H1 (cell line): ENCODE results near the gene RXFP1. TPM values are rescaled to one million over a fixed set of nuclear protein-coding genes. Genes with fewer than 3 reads are reported as not detected.

Source experiments
- CTCF ChIA-PET: fragments of 300-600 bp; sonication (Branson Sonifier 250); formaldehyde crosslinking; loops from one replicate; lab custom pipeline; 2021; ENCODE audit not compliant: partially characterized antibody; lab: Charles Lee
- POLR2A ChIA-PET: fragments of 300-600 bp; sonication (Branson Sonifier 250); formaldehyde crosslinking; loops from one replicate; lab custom pipeline; 2021; ENCODE audit warnings: inconsistent platforms; ENCODE audit not compliant: partially characterized antibody; lab: Charles Lee
- DNase-seq, 2 experiments: peaks; one replicate each; pipeline versions ENCODE4 v3.0.0 to v3.0.0-alpha.2; 2010 to 2022; ENCODE audit warnings: low spot score in 2 of 2, low read depth in 1 of 2, mixed read lengths in 1 of 2
- FAIRE-seq: peaks from 2 replicates; lab custom pipeline; 2011; peaks lifted over from hg19 to GRCh38; lab: Jason Lieb, UNC
- H2AFZ ChIP-seq: 2 replicates; pipeline ENCODE4 v1.8.1; 2012; ENCODE audit warnings: low read length, inconsistent platforms
- H2AK5ac ChIP-seq: 2 replicates; pipeline ENCODE4 v1.6.1; 2013; ENCODE audit warnings: low read depth, low read length
- H2BK120ac ChIP-seq: replicated peaks from 2 replicates; pipeline ENCODE3; 2013; ENCODE audit warnings: low read depth, low read length, inconsistent platforms
- H2BK12ac ChIP-seq: 2 replicates; pipeline ENCODE4 v1.6.1; 2013; ENCODE audit warnings: low read depth, low read length
- H2BK15ac ChIP-seq: 2 replicates; pipeline ENCODE4 v1.6.1; 2013; ENCODE audit warnings: low read length
- H2BK20ac ChIP-seq: 2 replicates; pipeline ENCODE4 v1.6.1; 2013; ENCODE audit warnings: low read length
- H2BK5ac ChIP-seq: 2 replicates; pipeline ENCODE4 v1.6.1; 2013; ENCODE audit warnings: low read depth, low read length
- H3K14ac ChIP-seq: 2 replicates; pipeline ENCODE4 v1.6.1; 2013; ENCODE audit warnings: inconsistent platforms; ENCODE audit not compliant: insufficient read length
- H3K18ac ChIP-seq: 2 replicates; pipeline ENCODE4 v1.6.1; 2013; ENCODE audit warnings: low read length; ENCODE audit errors: extremely low read depth
- H3K23ac ChIP-seq: 2 replicates; pipeline ENCODE4 v1.6.1; 2013; ENCODE audit warnings: inconsistent platforms; ENCODE audit not compliant: insufficient read length
- H3K23me2 ChIP-seq: 2 replicates; pipeline ENCODE4 v1.6.1; 2013; ENCODE audit warnings: low read depth, low read length
- H3K27ac ChIP-seq: 2 replicates; pipeline ENCODE4 v1.6.1; 2011; ENCODE audit warnings: low read depth, low read length, inconsistent platforms
- H3K27me3 ChIP-seq, 4 experiments: replicated peaks in 1 of 4; 1 replicate in 1 of 4; 2 replicates in 3 of 4; pipeline versions ENCODE4 v1.6.1 to v1.8.1; 2011 to 2013; ENCODE audit warnings: low read length in 3 of 4, mild to moderate bottlenecking in 3 of 4, inconsistent platforms in 2 of 4, mixed read lengths in 2 of 4, moderate library complexity in 1 of 4; ENCODE audit not compliant: control insufficient read depth in 3 of 4, insufficient read depth in 3 of 4; ENCODE audit errors: extremely low read depth in 1 of 4
- H3K36me3 ChIP-seq, 4 experiments: 2 replicates each; pipeline versions ENCODE4 v1.6.1 to v1.8.1; 2011 to 2013; ENCODE audit warnings: mild to moderate bottlenecking in 4 of 4, low read length in 3 of 4, moderate library complexity in 2 of 4, control low read depth in 1 of 4, inconsistent platforms in 1 of 4; ENCODE audit not compliant: insufficient read depth in 4 of 4, control insufficient read depth in 2 of 4
- H3K4ac ChIP-seq: replicated peaks from 2 replicates; pipeline ENCODE3; 2013; ENCODE audit warnings: low read length, low read depth, mixed read lengths, inconsistent platforms; ENCODE audit not compliant: insufficient read length
- H3K4me1 ChIP-seq, 4 experiments: replicated peaks in 1 of 4; 1 replicate in 1 of 4; 2 replicates in 3 of 4; pipeline versions ENCODE4 v1.6.1 to v1.8.1; 2011 to 2013; ENCODE audit warnings: low read length in 3 of 4, inconsistent platforms in 2 of 4, mixed read lengths in 1 of 4; ENCODE audit not compliant: insufficient read depth in 4 of 4, control insufficient read depth in 3 of 4
- H3K4me2 ChIP-seq, 2 experiments: 2 replicates each; pipeline versions ENCODE4 v1.6.1 to v1.8.1; 2011 to 2013; ENCODE audit warnings: low read depth in 2 of 2, low read length in 2 of 2, control low read depth in 1 of 2, inconsistent platforms in 1 of 2, mild to moderate bottlenecking in 1 of 2; ENCODE audit not compliant: insufficient read depth in 1 of 2
- H3K4me3 ChIP-seq, 4 experiments: fragments of 200-600, 300-600 bp in 1 of 4; sonication (generic), shearing (Covaris generic), sonication (Bioruptor Twin) in 1 of 4; 2 replicates each; pipeline versions ENCODE4 v1.5.1 to v1.8.1; 2011 to 2016; ENCODE audit warnings: low read length in 4 of 4, low read depth in 3 of 4, control low read depth in 2 of 4, inconsistent platforms in 2 of 4, mild to moderate bottlenecking in 2 of 4, mixed read lengths in 1 of 4, moderate library complexity in 1 of 4; ENCODE audit not compliant: insufficient read depth in 2 of 4; ENCODE audit errors: extremely low read depth in 1 of 4
- H3K56ac ChIP-seq: replicated peaks from 2 replicates; pipeline ENCODE3; 2013; ENCODE audit warnings: low read depth, mild to moderate bottlenecking, mixed read lengths, low read length, inconsistent platforms; ENCODE audit not compliant: insufficient read length
- H3K79me1 ChIP-seq: 2 replicates; pipeline ENCODE4 v1.6.1; 2013; ENCODE audit warnings: low read depth, low read length, control low read depth
- H3K79me2 ChIP-seq, 2 experiments: 2 replicates each; pipeline versions ENCODE4 v1.6.1 to v1.8.1; 2012 to 2013; ENCODE audit warnings: low read length in 2 of 2, mild to moderate bottlenecking in 2 of 2, inconsistent platforms in 1 of 2; ENCODE audit not compliant: insufficient read depth in 2 of 2, control insufficient read depth in 1 of 2
- H3K9ac ChIP-seq, 4 experiments: replicated peaks in 1 of 4; 1 replicate in 1 of 4; 2 replicates in 3 of 4; pipeline versions ENCODE4 v1.6.1 to v1.8.1; 2011 to 2013; ENCODE audit warnings: low read depth in 3 of 4, low read length in 3 of 4, control low read depth in 2 of 4, mild to moderate bottlenecking in 2 of 4, moderate library complexity in 2 of 4, inconsistent platforms in 1 of 4; ENCODE audit errors: extremely low read depth in 1 of 4
- H3K9me3 ChIP-seq, 2 experiments: 2 replicates each; pipeline versions ENCODE4 v1.6.1 to v1.8.1; 2012 to 2013; ENCODE audit warnings: mild to moderate bottlenecking in 2 of 2, moderate library complexity in 2 of 2, control low read depth in 1 of 2, inconsistent platforms in 1 of 2, low read depth in 1 of 2, low read length in 1 of 2, mixed read lengths in 1 of 2; ENCODE audit not compliant: insufficient read depth in 2 of 2
- H4K20me1 ChIP-seq, 2 experiments: replicated peaks in 1 of 2; 2 replicates each; pipeline versions ENCODE3 to v1.8.1; 2011 to 2013; ENCODE audit warnings: inconsistent platforms in 2 of 2, low read length in 2 of 2, mild to moderate bottlenecking in 1 of 2; ENCODE audit not compliant: insufficient read depth in 2 of 2, control insufficient read depth in 1 of 2
- H4K5ac ChIP-seq: 2 replicates; pipeline ENCODE4 v1.6.1; 2013; ENCODE audit warnings: low read length, low read depth, mixed read lengths, inconsistent platforms; ENCODE audit not compliant: insufficient read length
- H4K8ac ChIP-seq: 2 replicates; pipeline ENCODE4 v1.8.0; 2013; ENCODE audit warnings: mild to moderate bottlenecking, moderate library complexity, low read length, inconsistent platforms; ENCODE audit not compliant: insufficient read depth; ENCODE audit errors: extremely low read depth
- H4K91ac ChIP-seq: replicated peaks from 2 replicates; pipeline ENCODE3; 2013; ENCODE audit warnings: low read length, mixed read lengths, inconsistent platforms; ENCODE audit not compliant: insufficient read length
- ATF3 ChIP-seq: IDR thresholded peaks from 2 replicates; pipeline ENCODE4 v1.6.1; 2011; ENCODE audit warnings: low read depth, mild to moderate bottlenecking, low read length; ENCODE audit not compliant: insufficient read depth
- JUN ChIP-seq: IDR thresholded peaks from 2 replicates; pipeline ENCODE4 v1.6.1; 2011; ENCODE audit warnings: low read depth, mild to moderate bottlenecking, improper control_type of control experiment, low read length
- KDM4A ChIP-seq: IDR thresholded peaks from one replicate; pipeline ENCODE4 v1.7.1; 2012; ENCODE audit warnings: low read depth, mild to moderate bottlenecking, moderate library complexity, low read length, inconsistent platforms; ENCODE audit not compliant: severe bottlenecking
- KDM5A ChIP-seq: fragments of 200-600 bp; IDR thresholded peaks from 2 replicates; pipeline ENCODE4 v1.7.1; 2012; ENCODE audit warnings: mild to moderate bottlenecking, low read length, inconsistent platforms, mixed read lengths
- RAD21 ChIP-seq, 2 experiments: IDR thresholded peaks in 1 of 2; conservative IDR thresholded peaks in 1 of 2; 2 replicates each; pipeline ENCODE4 v1.6.1; 2011; ENCODE audit warnings: low read depth in 2 of 2, low read length in 2 of 2, improper control_type of control experiment in 1 of 2, inconsistent platforms in 1 of 2, mild to moderate bottlenecking in 1 of 2, moderate library complexity in 1 of 2
- TAF7 ChIP-seq: optimal IDR thresholded peaks from 2 replicates; pipeline ENCODE3; 2011; ENCODE audit warnings: low read depth, mild to moderate bottlenecking, inconsistent platforms, low read length, moderate library complexity, borderline replicate concordance
- YY1 ChIP-seq: IDR thresholded peaks from 2 replicates; pipeline ENCODE4 v1.6.1; 2011; ENCODE audit warnings: low read depth, mild to moderate bottlenecking, low read length
- WGBS, 2 experiments: shearing (Covaris generic) in 1 of 2; methylation state at CpG; one replicate each; pipeline versions ENCODE4 v1.1.6 to v1.1.7; 2013 to 2015; ENCODE audit warnings: low lambda C conversion rate in 2 of 2, mixed read lengths in 2 of 2, inconsistent platforms in 1 of 2, low coverage in 1 of 2, missing lambda C conversion rate in 1 of 2; ENCODE audit not compliant: insufficient replicate concordance in 2 of 2, insufficient coverage in 1 of 2, insufficient read length in 1 of 2; ENCODE audit errors: extremely low coverage in 1 of 2, missing lambda C conversion rate in 1 of 2; 5-methylcytosine and 5-hydroxymethylcytosine counted together
- polyA plus RNA-seq, 7 experiments: library from polyadenylated mRNA; depleted of rRNA in 3 of 7; stranded (reverse) in 5 of 7; unstranded in 2 of 7; fragments of >200 nt in 5 of 7; fragments of 200-250 nt in 2 of 7; gene quantifications; 1 replicate in 5 of 7; 2 replicates in 1 of 7; 4 replicates in 1 of 7; pipeline versions ENCODE4 v1.2.1 to v1.2.3, GENCODE V29; 2011 to 2013; ENCODE audit warnings: missing spikeins in 2 of 7, mixed read lengths in 2 of 7
- total RNA-seq: library from RNA; stranded (reverse); fragmentation: NEBNext Ultra II Directional; extraction: Animal tissue kit (Norgen Biotek cat#: 25700); gene quantifications from 2 replicates; pipeline ENCODE4 v1.2.1, GENCODE V29; 2021

RXFP1 gene
- total and polyA plus RNA-seq, 2 of the 8 experiments (the other 6 are each of a cell fraction or from before 2014, with no cell fraction given): 0.14 to 0.56 TPM

- H3K9me3 ChIP-seq: peaks cover 0 to 5% of the 10 kb centered on the region in 2 experiments; a peak in 1 of 4 replicates
- H4K91ac ChIP-seq: no peak overlapping the region
- ChIA-PET CTCF (interaction anchor here (1.0 to 2.3 kb wide), 3 partner anchors 10 to 43 kb away, joined by 3 to 5 read pairs (median 4); no protein-coding TSS in a partner anchor), POLR2A (no interaction called here)
- H4K20me1 ChIP-seq: no peaks in the 10 kb centered on the region
- H3K23ac ChIP-seq: no peak overlapping the region
- no peaks in the 10 kb centered on the region for H3K79me2 ChIP-seq
- H2AFZ ChIP-seq: no peak overlapping the region; the same call in 1 of the 2 replicates
- H3K4me2 ChIP-seq: no peak overlapping the region
- no peak overlapping the region for H3K9ac ChIP-seq
- H2BK5ac ChIP-seq: no peak overlapping the region
- WGBS, 2 experiments: 93% methylated on average over 8 of the region's 18 CpGs; no CpG with 5 or more reads in 1 of the 2 experiments
- H2BK12ac ChIP-seq: no peak overlapping the region
- DNase-seq (no peak), FAIRE-seq (no peak)
- H2AK5ac ChIP-seq: no peak overlapping the region
- H4K5ac ChIP-seq: no peak overlapping the region
- H4K8ac ChIP-seq: no peak overlapping the region
- no peak overlapping the region for H2BK120ac ChIP-seq
- no peak overlapping the region for H3K18ac ChIP-seq
- H3K4me3 ChIP-seq: no peak overlapping the region
- H3K4me1 ChIP-seq: no peaks in the 10 kb centered on the region
- no peak overlapping the region for H3K14ac ChIP-seq
- no peaks in the 10 kb centered on the region for H3K79me1 ChIP-seq
- TF ChIP-seq YY1: no peak
- no peak for TF ChIP-seq RAD21 (IDR thresholded peaks at IDR 0.05 in 1 of 2, conservative IDR thresholded peaks at IDR 0.05 in 1 of 2; ENCODE audit: low read depth in 2 of 2, low read length in 2 of 2)
- no peak for TF ChIP-seq KDM5A
- TF ChIP-seq KDM4A: no peak
- no peak for TF ChIP-seq ATF3
- no peak for TF ChIP-seq JUN
- no peak for TF ChIP-seq TAF7
- no peaks in the 10 kb centered on the region for H3K27me3 ChIP-seq
- no peaks in the 10 kb centered on the region; a peak in 1 of 8 replicates for H3K36me3 ChIP-seq
- H3K27ac ChIP-seq: no peak overlapping the region
- H2BK20ac ChIP-seq: no peak overlapping the region
- no peak overlapping the region for H3K4ac ChIP-seq
- no peaks in the 10 kb centered on the region for H3K23me2 ChIP-seq
- no peak overlapping the region for H2BK15ac ChIP-seq
- H3K56ac ChIP-seq: no peak overlapping the region
Observed at GRCh38 chr4:158566860-158567259, 45.2 kb downstream of the RXFP1 start.
